ENCODE results near the gene CABYR.

The CABYR gene

GRCh38 chr18:24195296-24196053 lies 56.6 kb downstream of the CABYR start:
- no peak for DNase-seq

GRCh38 chr18:24196764-24197163 lies 57.9 kb downstream of the CABYR start:
- DNase-seq: no peak

GRCh38 chr18:24197412-24197811 lies 58.5 kb downstream of the CABYR start:
- DNase-seq: no peak

- no peak for DNase-seq
Measured at GRCh38 chr18:24198461-24198860, 59.6 kb downstream of the CABYR start.

GRCh38 chr18:24199372-24199962 lies 60.6 kb downstream of the CABYR start:
- no peak for DNase-seq

DNA sequence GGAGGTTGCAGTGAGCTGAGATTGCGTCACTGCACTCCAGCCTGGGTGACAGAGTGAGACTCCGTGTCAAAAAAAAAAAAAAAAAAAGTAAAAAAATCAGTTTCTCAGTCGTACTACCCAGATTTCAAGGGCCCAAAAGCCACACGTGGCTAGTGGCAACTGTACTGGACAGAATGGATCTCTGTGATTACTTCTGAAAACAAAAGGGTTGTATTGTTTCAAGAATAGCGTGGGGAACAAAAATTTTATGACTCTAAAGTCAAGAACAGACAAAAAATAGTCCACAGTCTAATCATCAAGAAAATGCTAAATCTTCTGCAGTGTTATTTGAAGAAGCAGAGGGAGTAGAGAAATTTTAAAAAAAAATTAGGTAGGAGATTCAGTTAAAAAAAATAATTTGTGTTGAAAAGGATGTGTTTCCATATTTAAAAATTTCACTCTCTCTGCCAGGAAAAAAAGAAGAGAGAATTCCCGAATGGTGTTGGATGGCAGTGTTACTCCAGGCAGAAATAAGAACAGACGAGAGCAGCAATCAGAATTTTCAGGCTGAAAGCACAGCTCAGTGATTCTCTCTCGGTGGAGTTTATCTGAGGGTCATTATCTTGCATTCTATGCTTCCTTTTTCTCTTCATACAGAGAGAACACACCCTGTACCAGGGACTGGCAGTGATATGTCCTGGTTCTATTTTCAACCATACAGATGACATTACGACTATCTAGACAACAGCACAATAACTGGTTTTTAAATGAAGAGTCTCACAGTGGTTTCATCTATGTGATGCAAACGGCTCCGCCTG lies 61.8 kb downstream of the CABYR start:
- DNase-seq: no peak

DNA sequence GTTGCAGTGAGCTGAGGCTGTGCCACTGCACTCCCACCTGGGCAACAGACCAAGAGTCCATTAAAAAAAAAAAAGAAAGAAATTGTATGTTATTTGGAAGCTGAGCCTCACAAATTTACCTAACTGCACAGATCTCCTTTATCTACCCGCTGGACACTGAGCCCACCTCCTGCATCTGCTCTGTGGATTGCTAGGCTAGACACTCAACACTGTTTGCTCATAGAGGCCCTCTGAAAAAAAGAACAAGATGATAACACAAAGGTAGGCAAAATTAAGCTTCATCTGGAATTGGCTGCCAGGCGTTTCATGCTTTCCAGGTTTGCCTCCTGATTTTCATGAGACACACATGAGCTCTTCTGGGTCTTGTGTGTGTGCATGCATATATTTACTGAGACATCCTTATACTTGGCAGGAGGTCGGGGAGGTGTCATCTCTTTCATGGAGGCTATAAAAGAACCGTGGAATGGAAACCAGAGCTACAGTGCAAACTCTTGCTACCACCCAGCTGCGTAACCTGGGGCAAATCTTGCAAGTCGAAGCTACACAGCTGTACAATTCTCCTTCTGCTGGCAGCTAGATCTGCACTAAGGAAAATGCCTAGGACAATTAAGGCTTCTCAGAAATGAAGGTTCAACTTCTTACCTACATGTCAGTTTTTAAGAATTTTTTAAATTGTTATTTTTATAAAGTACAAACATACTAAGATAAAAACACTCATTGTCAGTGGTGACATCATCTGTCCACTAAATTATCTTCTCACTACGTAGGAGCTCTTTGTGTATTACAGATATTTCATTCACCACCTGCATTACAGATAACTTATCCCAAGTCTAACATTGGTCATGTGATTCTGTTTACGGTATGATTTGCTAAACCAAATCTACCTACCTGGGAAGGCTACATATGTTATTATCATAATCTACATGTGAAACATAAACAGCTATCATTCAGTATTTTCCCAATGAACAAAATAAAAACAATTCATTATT lies 63.1 kb downstream of the CABYR start:
- no peak for DNase-seq

DNA sequence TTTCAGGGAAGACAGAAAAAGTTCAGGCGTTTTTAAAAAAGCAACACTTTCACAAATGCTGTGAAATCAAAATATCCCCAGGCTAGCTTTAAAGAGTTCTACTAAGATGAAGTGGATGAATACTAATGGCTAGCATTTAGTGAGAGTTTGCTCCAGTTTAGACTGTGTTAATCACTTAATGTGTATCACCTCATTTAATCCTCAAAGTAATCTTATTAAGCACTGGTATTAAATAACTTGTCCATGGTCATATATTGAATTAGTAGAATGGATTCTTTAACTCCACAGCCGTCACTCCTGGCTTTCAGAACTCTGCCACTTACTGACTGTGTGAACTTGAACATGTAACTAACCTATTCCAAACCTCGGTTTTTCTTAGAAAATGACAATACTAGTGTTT lies 66.0 kb downstream of the CABYR start:
- no peak for DNase-seq

- DNase-seq: no peak
Measured at GRCh38 chr18:24208270-24209035, 69.6 kb downstream of the CABYR start.

GRCh38 chr18:24209558-24209957 lies 70.7 kb downstream of the CABYR start:
- no peak for DNase-seq
